Upper lobe of left lung (tissue), 6 donors: ENCODE results near the gene TOMM40. TPM values are rescaled to one million over a fixed set of nuclear protein-coding genes. Genes with fewer than 3 reads are reported as not detected.
A peak's percentile ranks its signal among the peaks of the same experiment; 100 is the strongest.

Experiments
- ATAC-seq, 2 donors: fragments of 200-7000 bp; cut with Tn5 transposase; one replicate each; pipeline ENCODE4 v1.9.1; 2022; ENCODE audit warnings: mild to moderate bottlenecking in 2 of 2, moderate library complexity in 2 of 2; ENCODE audit not compliant: low FRiP score in 2 of 2
- DNase-seq, 2 donors: peaks; one replicate each; pipeline ENCODE4 v3.0.0-alpha.2; 2019 to 2020
- H3K27ac ChIP-seq, 4 donors: fragments of 200-600 bp; sonication (generic); one replicate each; pipeline ENCODE4 v1.5.1; 2016 to 2019
- H3K27me3 ChIP-seq, 4 donors: fragments of 200-600 bp; sonication (generic); one replicate each; pipeline ENCODE4 v1.5.1; 2017 to 2019
- H3K36me3 ChIP-seq, 4 donors: fragments of 200-600 bp; sonication (generic); one replicate each; pipeline ENCODE4 v1.5.1; 2016 to 2019
- H3K4me1 ChIP-seq, 4 donors: fragments of 200-600 bp; sonication (generic); one replicate each; pipeline ENCODE4 v1.5.1; 2018 to 2019
- H3K4me3 ChIP-seq, 4 donors: fragments of 200-600 bp; sonication (generic); one replicate each; pipeline ENCODE4 v1.5.1; 2017 to 2019; ENCODE audit warnings: mild to moderate bottlenecking in 2 of 4, moderate library complexity in 1 of 4
- H3K9me3 ChIP-seq, 4 donors: fragments of 200-600 bp; sonication (generic); one replicate each; pipeline ENCODE4 v1.5.1; 2018 to 2019
- CTCF ChIP-seq, 6 experiments: fragments of 450-650 bp in 4 of 6; fragments of 200-600 bp in 2 of 6; sonication (generic) in 2 of 6; IDR thresholded peaks; one replicate each; pipeline ENCODE4 v1.5.1; 2016 to 2019; ENCODE audit warnings: antibody characterized with exemption in 6 of 6
- EP300 ChIP-seq, 4 donors: sonication (generic); formaldehyde crosslinking; IDR thresholded peaks; one replicate each; pipeline ENCODE4 v1.5.1; 2017; ENCODE audit warnings: antibody characterized with exemption in 4 of 4, control low read depth in 2 of 4
- POLR2A ChIP-seq, 4 donors: fragments of 450-650 bp; IDR thresholded peaks; one replicate each; pipeline ENCODE4 v1.5.1; 2016 to 2017; ENCODE audit warnings: antibody characterized with exemption in 4 of 4, mild to moderate bottlenecking in 2 of 4
- POLR2AphosphoS5 ChIP-seq, 2 donors: sonication (generic); formaldehyde crosslinking; IDR thresholded peaks; one replicate each; pipeline ENCODE4 v1.5.1; 2017; ENCODE audit warnings: antibody characterized with exemption in 2 of 2
- WGBS, 2 donors: methylation state at CpG; one replicate each; pipeline ENCODE4 v1.1.5; 2017 to 2018; 5-methylcytosine and 5-hydroxymethylcytosine counted together
- total RNA-seq, 6 donors: library from RNA; depleted of rRNA in 4 of 6; stranded (reverse); fragments of >200 nt in 4 of 6; gene quantifications; one replicate each; pipeline versions ENCODE4 v1.1.0 to v1.2.1, GENCODE V29; 2016 to 2021
- donor health status: DM: no; HTN: no; CAD: no; lungs with moderate emphysema.
- donor health status: DM: no; HTN: yes; CAD: no; lungs with severe emphysema.

TOMM40 gene
- total RNA-seq, 6 donors from 2014 or later = 26.6 to 88.3 (median 58.1) TPM

GRCh38 chr19:44890366-44891015 is 563 bp upstream of the TOMM40 start:
- H3K27me3 ChIP-seq = no peaks in the 10 kb centered on the region
- peaks cover 3 to 61% (median 50%) of the 10 kb centered on the region in 4 donors for H3K36me3 ChIP-seq
- H3K4me3 ChIP-seq = peak overlapping the region; percentile 19 to 100 (median 99)
- ATAC-seq (peak; percentile 95 to 97), DNase-seq (peak; percentile 99 to 100)
- TF ChIP-seq POLR2A (IDR thresholded peaks at IDR 0.05) = peak in 3 of 4 donors; percentile 21 to 53 (median 29)
- peak in 1 of 4 donors; percentile 6 for TF ChIP-seq EP300 (IDR thresholded peaks at IDR 0.05)
- peak; percentile 81 to 82 for TF ChIP-seq POLR2AphosphoS5 (IDR thresholded peaks at IDR 0.05)
- peak in 1 of 6 experiments; percentile 14 for TF ChIP-seq CTCF (IDR thresholded peaks at IDR 0.05)
- peaks cover 20 to 32% (median 21%) of the 10 kb centered on the region in 4 donors for H3K4me1 ChIP-seq
- whole genome bisulfite sequencing, 2 donors = 0 to 1% methylated on average over 10 to 40 of the region's 40 CpGs
- H3K9me3 ChIP-seq = no peaks in the 10 kb centered on the region
- H3K27ac ChIP-seq = peak overlapping the region; percentile 88 to 99 (median 94)

GRCh38 chr19:44892932-44893331 is 1.9 kb downstream of the TOMM40 start:
- H3K27ac ChIP-seq = peak overlapping the region in 1 of 4 donors; percentile 79
- H3K4me3 ChIP-seq = no peak overlapping the region
- TF ChIP-seq CTCF (IDR thresholded peaks at IDR 0.05) (no peak), POLR2AphosphoS5 (IDR thresholded peaks at IDR 0.05) (no peak), EP300 (IDR thresholded peaks at IDR 0.05) (no peak), POLR2A (IDR thresholded peaks at IDR 0.05) (no peak)
- DNase-seq (no peak), ATAC-seq (no peak)
- 88 to 93% methylated on average over 6 to 7 of the region's 7 CpGs for WGBS, 2 donors
- H3K4me1 ChIP-seq = peaks cover 20 to 32% (median 21%) of the 10 kb centered on the region in 4 donors
- H3K9me3 ChIP-seq = no peaks in the 10 kb centered on the region
- H3K27me3 ChIP-seq = no peaks in the 10 kb centered on the region
- peaks cover 3 to 61% (median 47%) of the 10 kb centered on the region in 4 donors for H3K36me3 ChIP-seq

GRCh38 chr19:44893332-44894051 is 2.4 kb downstream of the TOMM40 start:
- peak overlapping the region in 2 of 4 donors; percentile 20 to 79 for H3K27ac ChIP-seq
- peaks cover 20 to 32% (median 21%) of the 10 kb centered on the region in 4 donors for H3K4me1 ChIP-seq
- WGBS, 2 donors = 86 to 91% methylated on average over 7 to 18 of the region's 18 CpGs
- H3K4me3 ChIP-seq = no peak overlapping the region
- TF ChIP-seq EP300 (IDR thresholded peaks at IDR 0.05) (peak in 1 of 4 donors; percentile 66), POLR2AphosphoS5 (IDR thresholded peaks at IDR 0.05) (peak in 1 of 2 donors; percentile 22), POLR2A (IDR thresholded peaks at IDR 0.05) (peak in 1 of 4 donors; percentile 24), CTCF (IDR thresholded peaks at IDR 0.05) (no peak)
- DNase-seq (peak; percentile 40 to 61), ATAC-seq (no peak)
- no peaks in the 10 kb centered on the region for H3K27me3 ChIP-seq
- peaks cover 3 to 58% (median 46%) of the 10 kb centered on the region in 4 donors for H3K36me3 ChIP-seq
- H3K9me3 ChIP-seq = no peaks in the 10 kb centered on the region

- TF ChIP-seq POLR2A (IDR thresholded peaks at IDR 0.05) = no peak
- TF ChIP-seq EP300 (IDR thresholded peaks at IDR 0.05) = no peak
- no peak for TF ChIP-seq POLR2AphosphoS5 (IDR thresholded peaks at IDR 0.05)
- no peak for TF ChIP-seq CTCF (IDR thresholded peaks at IDR 0.05)
- ATAC-seq (no peak), DNase-seq (no peak)
- no peak overlapping the region for H3K4me3 ChIP-seq
- peaks cover 3 to 55% (median 45%) of the 10 kb centered on the region in 4 donors for H3K36me3 ChIP-seq
- H3K27me3 ChIP-seq = no peaks in the 10 kb centered on the region
- peaks cover 20 to 32% (median 21%) of the 10 kb centered on the region in 4 donors for H3K4me1 ChIP-seq
- WGBS, 2 donors = 83 to 91% methylated on average over 5 to 6 of the region's 6 CpGs
- peak overlapping the region in 2 of 4 donors; percentile 20 to 79 for H3K27ac ChIP-seq
- H3K9me3 ChIP-seq = no peaks in the 10 kb centered on the region
Measured at GRCh38 chr19:44894052-44894400, 3.0 kb downstream of the TOMM40 start.
